ENCODE results near the gene SHD. TPM values are rescaled to one million over a fixed set of nuclear protein-coding genes. Genes with fewer than 3 reads are reported as not detected.

Gene SHD
- total and polyA plus RNA-seq, 2 of the 8 experiments (the other 6 are each of a cell fraction or from before 2014, with no cell fraction given) = 5.8 to 10.7 TPM

GRCh38 chr19:4303819-4304537 lies 24.9 kb downstream of the SHD start (continued):
- TF ChIP-seq, protein P1, sequence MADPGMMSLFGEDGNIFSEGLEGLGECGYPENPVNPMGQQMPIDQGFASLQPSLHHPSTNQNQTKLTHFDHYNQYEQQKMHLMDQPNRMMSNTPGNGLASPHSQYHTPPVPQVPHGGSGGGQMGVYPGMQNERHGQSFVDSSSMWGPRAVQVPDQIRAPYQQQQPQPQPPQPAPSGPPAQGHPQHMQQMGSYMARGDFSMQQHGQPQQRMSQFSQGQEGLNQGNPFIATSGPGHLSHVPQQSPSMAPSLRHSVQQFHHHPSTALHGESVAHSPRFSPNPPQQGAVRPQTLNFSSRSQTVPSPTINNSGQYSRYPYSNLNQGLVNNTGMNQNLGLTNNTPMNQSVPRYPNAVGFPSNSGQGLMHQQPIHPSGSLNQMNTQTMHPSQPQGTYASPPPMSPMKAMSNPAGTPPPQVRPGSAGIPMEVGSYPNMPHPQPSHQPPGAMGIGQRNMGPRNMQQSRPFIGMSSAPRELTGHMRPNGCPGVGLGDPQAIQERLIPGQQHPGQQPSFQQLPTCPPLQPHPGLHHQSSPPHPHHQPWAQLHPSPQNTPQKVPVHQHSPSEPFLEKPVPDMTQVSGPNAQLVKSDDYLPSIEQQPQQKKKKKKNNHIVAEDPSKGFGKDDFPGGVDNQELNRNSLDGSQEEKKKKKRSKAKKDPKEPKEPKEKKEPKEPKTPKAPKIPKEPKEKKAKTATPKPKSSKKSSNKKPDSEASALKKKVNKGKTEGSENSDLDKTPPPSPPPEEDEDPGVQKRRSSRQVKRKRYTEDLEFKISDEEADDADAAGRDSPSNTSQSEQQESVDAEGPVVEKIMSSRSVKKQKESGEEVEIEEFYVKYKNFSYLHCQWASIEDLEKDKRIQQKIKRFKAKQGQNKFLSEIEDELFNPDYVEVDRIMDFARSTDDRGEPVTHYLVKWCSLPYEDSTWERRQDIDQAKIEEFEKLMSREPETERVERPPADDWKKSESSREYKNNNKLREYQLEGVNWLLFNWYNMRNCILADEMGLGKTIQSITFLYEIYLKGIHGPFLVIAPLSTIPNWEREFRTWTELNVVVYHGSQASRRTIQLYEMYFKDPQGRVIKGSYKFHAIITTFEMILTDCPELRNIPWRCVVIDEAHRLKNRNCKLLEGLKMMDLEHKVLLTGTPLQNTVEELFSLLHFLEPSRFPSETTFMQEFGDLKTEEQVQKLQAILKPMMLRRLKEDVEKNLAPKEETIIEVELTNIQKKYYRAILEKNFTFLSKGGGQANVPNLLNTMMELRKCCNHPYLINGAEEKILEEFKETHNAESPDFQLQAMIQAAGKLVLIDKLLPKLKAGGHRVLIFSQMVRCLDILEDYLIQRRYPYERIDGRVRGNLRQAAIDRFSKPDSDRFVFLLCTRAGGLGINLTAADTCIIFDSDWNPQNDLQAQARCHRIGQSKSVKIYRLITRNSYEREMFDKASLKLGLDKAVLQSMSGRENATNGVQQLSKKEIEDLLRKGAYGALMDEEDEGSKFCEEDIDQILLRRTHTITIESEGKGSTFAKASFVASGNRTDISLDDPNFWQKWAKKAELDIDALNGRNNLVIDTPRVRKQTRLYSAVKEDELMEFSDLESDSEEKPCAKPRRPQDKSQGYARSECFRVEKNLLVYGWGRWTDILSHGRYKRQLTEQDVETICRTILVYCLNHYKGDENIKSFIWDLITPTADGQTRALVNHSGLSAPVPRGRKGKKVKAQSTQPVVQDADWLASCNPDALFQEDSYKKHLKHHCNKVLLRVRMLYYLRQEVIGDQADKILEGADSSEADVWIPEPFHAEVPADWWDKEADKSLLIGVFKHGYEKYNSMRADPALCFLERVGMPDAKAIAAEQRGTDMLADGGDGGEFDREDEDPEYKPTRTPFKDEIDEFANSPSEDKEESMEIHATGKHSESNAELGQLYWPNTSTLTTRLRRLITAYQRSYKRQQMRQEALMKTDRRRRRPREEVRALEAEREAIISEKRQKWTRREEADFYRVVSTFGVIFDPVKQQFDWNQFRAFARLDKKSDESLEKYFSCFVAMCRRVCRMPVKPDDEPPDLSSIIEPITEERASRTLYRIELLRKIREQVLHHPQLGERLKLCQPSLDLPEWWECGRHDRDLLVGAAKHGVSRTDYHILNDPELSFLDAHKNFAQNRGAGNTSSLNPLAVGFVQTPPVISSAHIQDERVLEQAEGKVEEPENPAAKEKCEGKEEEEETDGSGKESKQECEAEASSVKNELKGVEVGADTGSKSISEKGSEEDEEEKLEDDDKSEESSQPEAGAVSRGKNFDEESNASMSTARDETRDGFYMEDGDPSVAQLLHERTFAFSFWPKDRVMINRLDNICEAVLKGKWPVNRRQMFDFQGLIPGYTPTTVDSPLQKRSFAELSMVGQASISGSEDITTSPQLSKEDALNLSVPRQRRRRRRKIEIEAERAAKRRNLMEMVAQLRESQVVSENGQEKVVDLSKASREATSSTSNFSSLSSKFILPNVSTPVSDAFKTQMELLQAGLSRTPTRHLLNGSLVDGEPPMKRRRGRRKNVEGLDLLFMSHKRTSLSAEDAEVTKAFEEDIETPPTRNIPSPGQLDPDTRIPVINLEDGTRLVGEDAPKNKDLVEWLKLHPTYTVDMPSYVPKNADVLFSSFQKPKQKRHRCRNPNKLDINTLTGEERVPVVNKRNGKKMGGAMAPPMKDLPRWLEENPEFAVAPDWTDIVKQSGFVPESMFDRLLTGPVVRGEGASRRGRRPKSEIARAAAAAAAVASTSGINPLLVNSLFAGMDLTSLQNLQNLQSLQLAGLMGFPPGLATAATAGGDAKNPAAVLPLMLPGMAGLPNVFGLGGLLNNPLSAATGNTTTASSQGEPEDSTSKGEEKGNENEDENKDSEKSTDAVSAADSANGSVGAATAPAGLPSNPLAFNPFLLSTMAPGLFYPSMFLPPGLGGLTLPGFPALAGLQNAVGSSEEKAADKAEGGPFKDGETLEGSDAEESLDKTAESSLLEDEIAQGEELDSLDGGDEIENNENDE (IDR thresholded peaks at IDR 0.05; ENCODE audit: insufficient replicate concordance, low read length) = no peak
- no peak for TF ChIP-seq CEBPB (IDR thresholded peaks at IDR 0.05; ENCODE audit: low read depth, low read length)
- no peak for TF ChIP-seq CBX8 (IDR thresholded peaks at IDR 0.05; ENCODE audit: borderline replicate concordance, low read depth, low read length)
- TF ChIP-seq KDM1A (IDR thresholded peaks at IDR 0.05; ENCODE audit: borderline replicate concordance, low read length) = no peak
- no peak for TF ChIP-seq SIX5 (IDR thresholded peaks at IDR 0.05; ENCODE audit: low read depth, low read length)
- TF ChIP-seq FOSL1 (IDR thresholded peaks at IDR 0.05; ENCODE audit: insufficient read depth, low read depth, low read length) = no peak
- no peak for TF ChIP-seq TAF1 (IDR thresholded peaks at IDR 0.05; ENCODE audit: low read depth, low read length)
- TF ChIP-seq PHF8 (conservative IDR thresholded peaks at IDR 0.05; ENCODE audit: low read depth, low read length) = no peak
- TF ChIP-seq BRCA1 (IDR thresholded peaks at IDR 0.05; ENCODE audit: low read depth, low read length) = no peak
